Measurements from ENCODE around the gene SPRING1.
A peak's percentile ranks its signal among the peaks of the same experiment; 100 is the strongest.

Gene SPRING1

GRCh38 chr12:116708826-116709756, 28.8 kb downstream of the SPRING1 start:
- DNase-seq = peak; percentile 28

- DNase-seq = no peak
Measured at GRCh38 chr12:116707751-116708150, 30.1 kb downstream of the SPRING1 start.

- DNase-seq = peak; percentile 61
Measured at GRCh38 chr12:116703214-116703795, 34.6 kb downstream of the SPRING1 start.

- DNase-seq = no peak
Measured at GRCh38 chr12:116701432-116701831, 36.4 kb downstream of the SPRING1 start.

- DNase-seq = no peak
Measured at GRCh38 chr12:116700066-116700465, 37.8 kb downstream of the SPRING1 start.

- no peak for DNase-seq
Measured at GRCh38 chr12:116698554-116699075, 39.3 kb downstream of the SPRING1 start.

GRCh38 chr12:116698116-116698515, 39.8 kb downstream of the SPRING1 start:
- DNase-seq = no peak

- no peak for DNase-seq
Measured at GRCh38 chr12:116697716-116698115, 40.2 kb downstream of the SPRING1 start.

GRCh38 chr12:116697305-116697704, 40.6 kb downstream of the SPRING1 start:
- DNase-seq = no peak

- no peak for DNase-seq
Measured at GRCh38 chr12:116695464-116695725, 42.5 kb downstream of the SPRING1 start.

GRCh38 chr12:116694653-116695463, 43.0 kb downstream of the SPRING1 start:
- no peak for DNase-seq

GRCh38 chr12:116693286-116694227, 44.3 kb downstream of the SPRING1 start:
- DNase-seq = no peak

- DNase-seq = no peak
Measured at GRCh38 chr12:116692605-116693004, 45.3 kb downstream of the SPRING1 start.

GRCh38 chr12:116691636-116692035, 46.2 kb downstream of the SPRING1 start:
- no peak for DNase-seq

- no peak for DNase-seq
Measured at GRCh38 chr12:116691205-116691604, 46.7 kb downstream of the SPRING1 start.

- no peak for DNase-seq
Measured at GRCh38 chr12:116689979-116690744, 47.7 kb downstream of the SPRING1 start.

GRCh38 chr12:116689521-116689920, 48.3 kb downstream of the SPRING1 start:
- no peak for DNase-seq
